Bronchial epithelial cell (primary cell): Measurements from ENCODE around the gene MESD. TPM values are rescaled to one million over a fixed set of nuclear protein-coding genes. Genes with fewer than 3 reads are reported as not detected.

ENCODE experiments used
- DNase-seq: peaks from one replicate; pipeline ENCODE4 v3.0.0-alpha.2; 2010; ENCODE audit warnings: low read depth
- FAIRE-seq: peaks from 2 replicates; lab custom pipeline; 2011; peaks lifted over from hg19 to GRCh38; lab: Jason Lieb, UNC
- H3K27me3 ChIP-seq: 2 replicates; pipeline ENCODE4 v1.5.1; 2011; ENCODE audit warnings: low read length; ENCODE audit not compliant: control insufficient read depth, insufficient read depth
- H3K36me3 ChIP-seq: 2 replicates; pipeline ENCODE4 v1.5.1; 2011; ENCODE audit warnings: low read length; ENCODE audit not compliant: control insufficient read depth, insufficient read depth
- H3K4me3 ChIP-seq: 2 replicates; pipeline ENCODE4 v1.5.1; 2011; ENCODE audit warnings: mild to moderate bottlenecking, low read depth, low read length, control low read depth
- total RNA-seq: library from RNA; depleted of rRNA; stranded (reverse); fragments of >200 nt; gene quantifications from 2 replicates; pipeline ENCODE4 v1.2.1, GENCODE V29; 2014
- TF ChIP-seq, protein P1 (sequence below): IDR thresholded peaks from 2 replicates; pipeline ENCODE4 v1.5.1; 2011; ENCODE audit warnings: mild to moderate bottlenecking, moderate library complexity, low read length, control low read depth, inconsistent platforms; ENCODE audit not compliant: insufficient read depth, severe bottlenecking

The MESD gene
- total RNA-seq, 1 donor from 2014 or later, result 24.7 TPM

DNA sequence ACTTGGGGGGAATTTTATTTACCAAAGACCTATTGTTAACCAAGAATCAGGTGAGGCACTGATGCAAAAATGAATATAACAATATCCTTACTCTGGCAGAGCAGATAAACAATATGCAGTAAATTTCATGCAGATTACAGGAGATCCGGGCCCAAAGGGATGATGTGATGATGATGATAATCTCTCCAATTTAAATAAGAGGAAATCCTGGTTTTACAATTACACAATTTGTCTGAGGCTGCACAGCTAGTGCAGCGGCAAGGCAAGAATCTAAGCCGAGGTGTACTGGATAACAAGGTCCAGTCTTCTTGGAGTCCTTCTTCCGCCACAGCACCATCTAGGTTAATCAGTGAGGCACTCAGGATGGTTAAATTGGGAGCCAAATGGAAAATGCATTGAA, 2.4 kb upstream of the MESD start:
- DNase-seq (no peak), FAIRE-seq (no peak)
- Histone ChIP-seq H3K36me3 (no peaks in the 10 kb centered on the region), H3K27me3 (no peaks in the 10 kb centered on the region), H3K4me3 (no peak overlapping the region)
- TF ChIP-seq, protein P1, sequence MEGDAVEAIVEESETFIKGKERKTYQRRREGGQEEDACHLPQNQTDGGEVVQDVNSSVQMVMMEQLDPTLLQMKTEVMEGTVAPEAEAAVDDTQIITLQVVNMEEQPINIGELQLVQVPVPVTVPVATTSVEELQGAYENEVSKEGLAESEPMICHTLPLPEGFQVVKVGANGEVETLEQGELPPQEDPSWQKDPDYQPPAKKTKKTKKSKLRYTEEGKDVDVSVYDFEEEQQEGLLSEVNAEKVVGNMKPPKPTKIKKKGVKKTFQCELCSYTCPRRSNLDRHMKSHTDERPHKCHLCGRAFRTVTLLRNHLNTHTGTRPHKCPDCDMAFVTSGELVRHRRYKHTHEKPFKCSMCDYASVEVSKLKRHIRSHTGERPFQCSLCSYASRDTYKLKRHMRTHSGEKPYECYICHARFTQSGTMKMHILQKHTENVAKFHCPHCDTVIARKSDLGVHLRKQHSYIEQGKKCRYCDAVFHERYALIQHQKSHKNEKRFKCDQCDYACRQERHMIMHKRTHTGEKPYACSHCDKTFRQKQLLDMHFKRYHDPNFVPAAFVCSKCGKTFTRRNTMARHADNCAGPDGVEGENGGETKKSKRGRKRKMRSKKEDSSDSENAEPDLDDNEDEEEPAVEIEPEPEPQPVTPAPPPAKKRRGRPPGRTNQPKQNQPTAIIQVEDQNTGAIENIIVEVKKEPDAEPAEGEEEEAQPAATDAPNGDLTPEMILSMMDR, result no peak

GRCh38 chr15:80991421-80991820, 1.8 kb upstream of the MESD start:
- DNase-seq (peak; percentile 41), FAIRE-seq (no peak)
- no peaks in the 10 kb centered on the region for H3K27me3 ChIP-seq
- TF ChIP-seq, protein P1, result no peak
- H3K36me3 ChIP-seq, result no peaks in the 10 kb centered on the region
- no peak overlapping the region for H3K4me3 ChIP-seq

GRCh38 chr15:80990955-80991354, 1.3 kb upstream of the MESD start:
- TF ChIP-seq, protein P1, result no peak
- Histone ChIP-seq H3K4me3 (no peak overlapping the region), H3K27me3 (no peaks in the 10 kb centered on the region), H3K36me3 (no peaks in the 10 kb centered on the region)
- DNase-seq (no peak), FAIRE-seq (no peak)

GRCh38 chr15:80989081-80989517, 520 bp downstream of the MESD start:
- peaks cover 2% of the 10 kb centered on the region for H3K36me3 ChIP-seq
- FAIRE-seq (no peak), DNase-seq (no peak)
- H3K4me3 ChIP-seq, result peak overlapping the region; percentile 92
- no peaks in the 10 kb centered on the region for H3K27me3 ChIP-seq
- TF ChIP-seq, protein P1, result no peak

- TF ChIP-seq, protein P1, result no peak
- Histone ChIP-seq H3K4me3 (peak overlapping the region; percentile 92), H3K27me3 (no peaks in the 10 kb centered on the region), H3K36me3 (peaks cover 2% of the 10 kb centered on the region)
- no peak for FAIRE-seq
- no peak for DNase-seq
These were observed 1.3 kb downstream of the MESD start for GRCh38 chr15:80988148-80988796.

DNA sequence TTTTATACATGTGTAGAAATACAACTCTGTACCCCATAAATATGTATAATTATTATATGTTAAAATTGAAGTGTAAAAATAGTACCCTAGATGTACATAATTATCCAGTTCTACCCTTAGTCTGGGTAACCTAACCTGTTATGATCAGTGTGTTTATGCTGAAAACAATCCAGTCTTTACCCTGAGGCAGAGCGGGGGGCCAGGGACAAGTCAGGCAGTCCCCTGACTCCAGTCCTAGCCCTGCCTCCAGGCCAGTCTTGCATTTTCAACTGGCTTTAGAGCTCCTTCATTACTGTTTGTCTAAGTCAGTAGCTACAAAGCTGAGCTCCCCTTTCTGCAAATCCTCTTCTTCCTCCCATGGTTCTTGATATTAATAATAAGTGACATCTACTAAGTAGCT, 3.1 kb downstream of the MESD start:
- DNase-seq (no peak), FAIRE-seq (no peak)
- H3K27me3 ChIP-seq, result no peaks in the 10 kb centered on the region
- peaks cover 2% of the 10 kb centered on the region for H3K36me3 ChIP-seq
- TF ChIP-seq, protein P1, result no peak
- no peak overlapping the region for H3K4me3 ChIP-seq
